ENCODE data around the gene ZSCAN5C. TPM values are rescaled to one million over a fixed set of nuclear protein-coding genes. Genes with fewer than 3 reads are reported as not detected.
"Not testable (repeated sequence)": the region's sequence is repeated elsewhere in the genome, so short reads cannot be mapped to it uniquely, and the experiment has no call there.

Gene ZSCAN5C
- total RNA-seq, 1 donor from 2014 or later, result not detected

DNA sequence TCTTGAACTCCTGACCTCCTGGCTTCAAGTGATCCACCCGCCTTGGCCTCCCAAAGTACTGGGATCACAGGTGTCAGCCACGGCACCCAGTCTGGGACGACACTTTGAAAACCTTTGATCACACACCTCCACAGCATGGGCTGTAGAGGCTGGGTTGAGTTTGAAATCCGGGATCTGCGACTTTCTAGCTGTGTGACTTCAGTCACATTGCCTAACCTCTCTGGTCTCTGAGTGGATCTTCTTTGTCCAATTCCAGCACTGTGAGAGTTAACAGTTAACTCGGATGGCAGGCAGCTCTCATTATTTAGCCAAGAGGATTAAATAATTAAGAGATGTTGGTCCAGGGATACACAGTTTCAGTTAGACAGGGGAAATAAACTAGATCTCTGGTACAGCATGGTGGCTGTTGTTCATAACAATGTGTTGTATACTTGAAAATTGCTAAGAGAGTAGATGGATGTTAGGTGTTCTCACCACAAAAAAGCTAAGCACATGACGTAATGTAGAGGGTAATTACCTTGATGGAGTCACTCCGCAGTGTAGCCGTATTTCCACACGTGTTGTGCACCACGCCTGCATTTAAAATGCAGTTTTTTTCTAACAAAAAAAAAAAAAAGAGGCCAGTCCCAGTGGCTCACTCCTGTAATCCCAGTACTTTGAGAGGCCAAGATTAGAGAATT lies 24.4 kb upstream of the ZSCAN5C start:
- ATAC-seq, result no peak
- DNase-seq, result no peak
- intact Hi-C loops (cut with micrococcal nuclease), result no loop called here

GRCh38 chr19:56189785-56190184 lies 12.3 kb upstream of the ZSCAN5C start:
- intact Hi-C loops (cut with micrococcal nuclease), result no loop called here
- DNase-seq (no peak), ATAC-seq (no peak)

DNA sequence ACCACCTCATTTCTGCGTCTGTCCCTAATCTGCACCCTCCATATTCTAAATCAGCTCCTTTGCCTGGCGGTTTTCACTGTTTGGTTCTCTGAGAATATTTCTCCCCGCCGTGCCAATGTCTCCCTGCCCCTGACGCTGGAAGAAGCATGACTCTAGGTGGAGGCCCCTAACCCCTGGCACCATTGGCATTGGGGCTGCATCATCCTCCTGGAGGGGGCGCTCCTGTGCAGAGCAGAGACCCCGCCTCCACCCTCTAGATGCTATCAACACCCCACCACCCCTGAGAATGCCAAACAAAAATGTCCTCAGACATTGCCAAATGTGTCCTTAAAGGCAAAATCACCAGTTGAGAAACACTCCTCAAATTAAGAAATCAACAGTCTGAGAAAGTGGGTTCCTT lies 11.0 kb upstream of the ZSCAN5C start:
- intact Hi-C loops (cut with micrococcal nuclease), result no loop called here
- DNase-seq, result no peak
- ATAC-seq, result no peak

- ATAC-seq (no peak), DNase-seq (no peak)
- intact Hi-C loops (cut with micrococcal nuclease), result no loop called here
These were observed 10.4 kb upstream of the ZSCAN5C start for GRCh38 chr19:56191711-56192110.

DNA sequence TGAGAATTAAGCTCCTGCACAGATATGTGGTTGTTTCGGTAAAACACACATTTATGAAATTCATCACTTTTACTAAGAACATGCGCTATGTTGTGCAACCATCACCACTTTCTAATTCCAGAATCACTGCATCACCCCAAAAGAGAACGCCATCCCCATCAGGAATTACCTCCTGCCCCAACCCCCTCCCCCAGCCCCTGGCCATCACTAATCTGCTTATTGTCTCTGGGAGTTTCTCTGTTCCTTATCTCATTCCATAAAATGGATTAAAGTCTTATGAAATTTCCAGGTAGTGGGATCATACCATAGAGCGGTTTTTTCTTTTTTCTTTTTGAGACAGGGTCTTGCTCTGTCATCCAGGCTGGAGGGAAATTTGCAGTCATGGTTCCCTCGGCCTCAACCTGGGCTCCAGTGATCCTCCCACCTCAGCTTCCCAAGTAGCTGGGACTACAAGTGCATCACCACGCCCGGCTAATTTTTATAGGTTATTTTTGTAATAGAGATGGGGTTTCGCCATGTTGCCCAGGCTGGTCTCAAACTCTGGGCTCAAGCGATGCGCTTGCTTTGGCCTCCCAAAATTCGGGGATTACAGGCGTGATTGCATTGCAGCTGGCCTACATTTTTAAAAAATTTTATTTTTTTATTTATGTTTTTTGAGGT lies 8.0 kb upstream of the ZSCAN5C start:
- no peak for ATAC-seq
- DNase-seq, result no peak
- intact Hi-C loops (cut with micrococcal nuclease), result no loop called here

- ATAC-seq; intact Hi-C loops (cut with micrococcal nuclease); DNase-seq: not testable (repeated sequence)
These were observed 4.4 kb upstream of the ZSCAN5C start, which contains the start of gene ZSCAN5B for GRCh38 chr19:56197646-56198045. Gene ZSCAN5B, minus strand, starts transcription at chr19:56197783. Its CDS starts 4,731 bp downstream, at chr19:56193052.

- no peak for ATAC-seq
- intact Hi-C loops (cut with micrococcal nuclease), result no loop called here
- DNase-seq, result no peak
These were observed 2.4 kb upstream of the ZSCAN5C start for GRCh38 chr19:56199687-56200086.

DNA sequence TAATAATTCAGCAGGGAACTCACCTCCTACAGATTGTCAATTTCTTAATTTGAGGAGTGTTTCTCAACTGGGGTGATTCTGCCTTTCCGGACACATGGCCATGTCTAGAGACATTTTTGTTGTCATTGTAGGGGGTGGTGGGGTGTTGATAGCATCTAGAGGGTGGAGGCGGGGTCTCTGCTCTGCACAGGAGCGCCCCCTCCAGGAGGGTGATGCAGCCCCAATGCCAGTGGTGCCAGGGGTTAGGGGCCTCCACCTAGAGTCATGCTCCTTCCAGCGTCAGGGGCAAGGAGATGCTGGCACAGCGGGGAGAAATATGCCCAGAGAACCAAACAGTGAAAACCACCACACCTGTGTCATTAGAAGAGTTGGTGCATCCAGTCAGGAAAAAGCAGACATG lies 5.5 kb downstream of the ZSCAN5C start:
- DNase-seq; intact Hi-C loops (cut with micrococcal nuclease); ATAC-seq: not testable (repeated sequence)

- intact Hi-C loops (cut with micrococcal nuclease), result no loop called here
- ATAC-seq (no peak), DNase-seq (no peak)
These were observed 7.0 kb downstream of the ZSCAN5C start for GRCh38 chr19:56209091-56209490.

GRCh38 chr19:56210036-56210435 lies 8.0 kb downstream of the ZSCAN5C start:
- intact Hi-C loops (cut with micrococcal nuclease); ATAC-seq; DNase-seq: not testable (repeated sequence)

- ATAC-seq, result no peak
- no peak for DNase-seq
- intact Hi-C loops (cut with micrococcal nuclease), result no loop called here
These were observed 9.6 kb downstream of the ZSCAN5C start for GRCh38 chr19:56211718-56212117.

GRCh38 chr19:56217039-56217949 lies 15.2 kb downstream of the ZSCAN5C start:
- ATAC-seq (peak; percentile 38), DNase-seq (peak; percentile 45)
- intact Hi-C loops (cut with micrococcal nuclease), result no loop called here

DNA sequence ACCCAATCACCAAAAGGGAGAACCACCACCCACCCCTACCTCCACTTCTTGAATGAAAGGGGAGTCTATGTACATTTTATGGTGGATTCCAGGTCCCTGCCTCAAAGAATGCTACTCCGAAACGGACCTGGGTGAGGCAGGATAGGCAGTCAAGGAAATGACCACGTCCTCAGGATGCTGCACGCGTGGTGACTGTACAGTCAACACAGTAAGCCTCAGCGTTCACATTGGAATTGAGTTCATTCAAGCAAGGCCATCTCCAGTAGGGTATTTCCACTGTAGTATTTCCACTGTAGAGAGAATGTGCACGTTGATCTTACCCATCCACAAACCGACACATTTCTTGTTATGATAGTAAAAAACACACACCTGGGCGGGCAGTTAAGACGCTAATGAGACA lies 16.9 kb downstream of the ZSCAN5C start:
- intact Hi-C loops (cut with micrococcal nuclease), result no loop called here

GRCh38 chr19:56221442-56221841 lies 19.4 kb downstream of the ZSCAN5C start:
- DNase-seq; ATAC-seq; intact Hi-C loops (cut with micrococcal nuclease): not testable (repeated sequence)

More for the DNA sequence above, 16.9 kb downstream of the ZSCAN5C start:
- ATAC-seq (no peak), DNase-seq (no peak)

- ATAC-seq, result no peak
- intact Hi-C loops (cut with micrococcal nuclease), result no loop called here
- DNase-seq, result no peak
These were observed 19.8 kb downstream of the ZSCAN5C start for GRCh38 chr19:56221851-56222250.

DNA sequence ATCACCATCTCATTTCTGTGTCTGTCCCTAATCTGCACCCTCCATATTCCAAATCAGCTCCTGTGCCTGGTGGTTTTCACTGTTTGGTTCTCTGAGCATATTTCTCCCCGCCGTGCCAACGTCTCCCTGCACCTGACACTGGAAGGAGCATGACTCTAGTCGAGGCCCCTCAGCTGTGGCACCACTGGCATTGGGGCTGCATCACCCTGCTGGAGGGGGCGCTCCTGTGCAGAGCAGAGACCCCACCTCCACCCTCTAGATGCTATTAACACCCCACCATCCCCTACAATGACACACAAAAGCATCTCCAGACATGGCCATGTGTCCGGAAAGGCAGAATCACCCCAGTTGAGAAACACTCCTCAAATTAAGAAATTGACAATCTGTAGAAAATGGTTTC lies 20.8 kb downstream of the ZSCAN5C start:
- ATAC-seq (no peak), DNase-seq (no peak)
- intact Hi-C loops (cut with micrococcal nuclease), result no loop called here

GRCh38 chr19:56223481-56223880 lies 21.4 kb downstream of the ZSCAN5C start:
- DNase-seq, result no peak
- ATAC-seq, result no peak
- intact Hi-C loops (cut with micrococcal nuclease), result no loop called here

DNA sequence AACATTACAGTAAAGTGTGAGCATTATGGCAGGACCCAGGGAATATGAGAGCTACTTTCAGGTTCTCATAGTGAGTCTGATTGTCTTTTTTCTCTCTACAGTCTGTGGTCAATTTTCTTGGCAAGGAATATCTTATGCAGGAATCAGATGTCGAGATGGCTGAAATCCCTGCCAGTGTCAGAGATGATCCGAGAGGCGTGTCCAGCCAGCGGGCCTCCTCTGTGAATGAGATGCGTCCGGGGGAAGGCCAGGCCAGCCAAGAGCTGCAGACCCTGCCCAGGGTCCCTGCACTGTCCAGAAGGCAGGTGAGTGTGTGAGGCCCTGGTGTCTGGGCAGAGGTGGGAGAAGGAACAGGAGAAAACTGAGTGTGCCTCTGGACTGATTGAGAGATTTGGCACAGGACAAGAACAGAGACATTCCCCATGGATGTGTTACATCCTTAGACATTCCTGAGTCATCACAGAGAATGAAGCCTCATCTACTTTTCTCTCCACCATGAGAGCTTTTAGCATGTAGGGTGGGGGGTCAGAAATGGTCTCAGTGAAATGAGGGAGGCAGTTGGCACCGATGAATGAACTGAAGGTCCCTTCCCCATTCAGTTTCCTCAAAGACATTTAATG lies 43.2 kb downstream of the ZSCAN5C start:
- DNase-seq (no peak), ATAC-seq (no peak)
- intact Hi-C loops (cut with micrococcal nuclease), result no loop called here

DNA sequence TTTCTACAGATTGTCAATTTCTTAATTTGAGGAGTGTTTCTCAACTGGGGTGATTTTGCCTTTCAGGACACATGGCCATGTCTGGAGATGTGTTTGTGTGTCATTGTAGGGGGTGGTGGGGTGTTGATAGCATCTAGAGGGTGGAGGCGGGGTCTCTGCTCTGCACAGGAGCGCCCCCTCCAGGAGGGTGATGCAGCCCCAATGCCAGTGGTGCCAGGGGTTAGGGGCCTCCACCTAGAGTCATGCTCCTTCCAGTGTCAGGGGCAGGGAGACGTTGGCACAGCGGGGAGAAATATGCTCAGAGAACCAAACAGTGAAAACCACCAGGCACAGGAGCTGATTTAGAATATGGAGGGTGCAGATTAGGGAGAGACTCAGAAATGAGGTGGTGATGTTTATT lies 43.7 kb downstream of the ZSCAN5C start:
- intact Hi-C loops (cut with micrococcal nuclease); DNase-seq; ATAC-seq: not testable (repeated sequence)

Measured in left ventricle myocardium superior (tissue), 1 donor.